GM21381 (cell line): ENCODE measurements around the gene CLIP1.
A peak's percentile ranks its signal among the peaks of the same experiment; 100 is the strongest.
"Not testable (repeated sequence)": the region's sequence is repeated elsewhere in the genome, so short reads cannot be mapped to it uniquely, and the experiment has no call there.

Experiments used
- ATAC-seq: cut with Tn5 transposase; IDR thresholded peaks from one replicate; pipeline ENCODE4 v1.9.1; 2021; ENCODE audit warnings: mild to moderate bottlenecking, moderate library complexity; ENCODE audit not compliant: unreplicated experiment

The CLIP1 gene

DNA sequence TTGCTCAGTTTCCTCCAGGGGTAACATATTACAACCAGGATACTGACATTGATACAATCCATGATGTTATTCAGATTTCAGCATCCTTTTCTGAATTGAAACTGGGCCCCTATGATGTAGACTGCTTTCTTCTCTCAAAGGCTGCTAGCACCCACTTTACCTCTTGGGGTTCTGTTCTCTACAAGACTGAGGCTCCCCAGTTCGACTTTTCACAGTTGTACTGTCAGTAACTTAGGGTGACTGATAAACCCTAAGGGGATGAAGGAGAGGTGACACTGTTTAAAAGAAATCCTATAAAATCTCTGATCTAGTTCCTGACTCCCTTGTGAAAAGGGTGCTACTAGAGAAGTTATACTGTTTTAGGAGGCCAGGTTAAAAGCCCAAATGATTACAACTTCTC lies 157.0 kb downstream of the CLIP1 start:
- no peak for ATAC-seq

DNA sequence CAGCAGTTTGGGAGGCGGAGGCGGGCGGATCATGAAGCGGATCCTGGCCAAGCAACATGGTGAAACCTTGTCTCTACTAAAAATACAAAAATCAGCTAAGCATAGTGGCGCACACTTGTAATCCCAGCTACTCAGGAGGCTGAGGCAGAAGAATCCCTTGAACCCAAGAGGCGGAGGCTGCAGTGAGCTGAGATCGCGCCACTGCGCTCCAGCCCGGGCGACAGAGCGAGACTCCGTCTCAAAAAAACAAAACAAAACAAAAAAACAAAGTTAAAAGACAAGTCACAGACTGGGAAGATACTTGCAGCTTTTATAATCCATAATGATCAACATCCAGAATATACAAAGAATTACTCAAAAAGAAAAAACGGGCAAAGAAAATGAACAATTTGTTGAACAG lies 161.7 kb downstream of the CLIP1 start:
- ATAC-seq, result not testable (repeated sequence)

DNA sequence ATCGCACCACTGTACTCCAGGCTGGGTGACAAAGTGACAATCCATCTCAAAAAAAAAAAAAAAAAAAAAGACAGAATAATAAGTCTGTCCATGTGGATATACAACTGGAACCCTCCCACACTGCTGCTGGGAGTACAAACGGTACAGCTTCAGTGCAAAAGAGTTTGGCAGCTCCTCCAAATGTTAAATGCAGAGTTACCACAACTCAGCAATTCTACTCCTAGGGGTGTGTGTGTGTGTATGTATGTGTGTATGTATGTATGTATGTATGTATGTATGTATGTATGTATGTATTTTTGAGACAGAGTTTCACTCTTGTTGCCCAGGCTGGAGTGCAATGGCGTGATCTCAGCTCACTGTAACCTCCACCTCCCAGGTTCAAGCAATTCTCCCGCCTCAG lies 163.5 kb downstream of the CLIP1 start:
- ATAC-seq, result not testable (repeated sequence)

DNA sequence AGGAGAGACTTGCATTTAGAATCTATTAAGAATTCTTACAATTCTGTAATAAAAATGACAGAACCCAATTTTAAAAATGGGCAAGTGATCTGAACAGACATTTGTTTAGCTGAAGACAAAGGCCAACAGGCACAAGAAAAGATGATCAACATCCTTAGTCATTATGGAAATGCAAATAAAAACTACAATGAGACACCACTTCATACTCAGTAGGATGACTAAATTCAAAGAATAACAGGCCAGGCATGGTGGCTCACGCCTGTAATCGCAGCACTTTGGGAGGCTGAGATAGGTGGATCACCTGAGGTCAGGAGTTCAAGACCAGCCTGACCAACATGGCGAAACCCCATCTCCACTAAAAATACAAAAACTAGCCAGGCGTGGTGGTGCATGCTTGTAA lies 164.0 kb downstream of the CLIP1 start:
- ATAC-seq, result not testable (repeated sequence)

DNA sequence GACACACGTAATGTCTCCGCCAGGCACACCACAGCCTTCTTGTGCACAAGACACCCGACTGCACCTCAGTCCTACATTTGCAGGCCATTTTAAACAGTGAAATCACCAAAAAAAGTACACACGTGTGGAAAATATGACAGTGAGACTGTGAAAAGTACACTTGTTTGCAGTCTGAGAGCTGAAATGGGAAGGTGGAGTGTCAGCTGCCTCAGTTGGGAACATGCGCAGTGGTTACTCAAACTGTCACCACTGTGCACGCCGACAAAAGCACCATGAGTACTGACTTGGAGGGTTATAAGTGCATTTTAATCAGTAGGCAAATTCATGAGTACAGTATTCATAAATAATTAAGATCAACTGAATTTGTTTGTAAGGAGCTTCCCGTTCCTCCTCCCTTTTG lies 171.9 kb downstream of the CLIP1 start:
- ATAC-seq, result no peak

DNA sequence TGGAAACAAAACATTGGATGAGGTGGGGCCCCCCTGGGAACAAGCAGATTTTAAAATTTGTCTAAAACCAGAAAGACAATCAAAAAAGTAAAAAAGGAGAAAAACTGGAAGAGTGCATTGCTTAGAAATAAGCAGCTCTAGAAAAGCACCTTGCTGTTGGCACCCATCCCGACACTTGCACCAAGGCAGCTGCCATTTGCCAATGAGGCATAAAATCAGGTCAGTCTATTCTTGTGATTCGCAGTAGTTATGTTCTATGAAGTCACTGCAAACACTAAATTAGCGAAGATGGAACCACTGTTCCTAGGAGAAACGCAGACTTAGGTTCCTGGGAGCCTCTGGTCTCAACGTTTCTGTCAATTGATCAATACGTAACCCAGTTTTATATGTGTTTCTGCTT lies 172.4 kb downstream of the CLIP1 start:
- no peak for ATAC-seq

DNA sequence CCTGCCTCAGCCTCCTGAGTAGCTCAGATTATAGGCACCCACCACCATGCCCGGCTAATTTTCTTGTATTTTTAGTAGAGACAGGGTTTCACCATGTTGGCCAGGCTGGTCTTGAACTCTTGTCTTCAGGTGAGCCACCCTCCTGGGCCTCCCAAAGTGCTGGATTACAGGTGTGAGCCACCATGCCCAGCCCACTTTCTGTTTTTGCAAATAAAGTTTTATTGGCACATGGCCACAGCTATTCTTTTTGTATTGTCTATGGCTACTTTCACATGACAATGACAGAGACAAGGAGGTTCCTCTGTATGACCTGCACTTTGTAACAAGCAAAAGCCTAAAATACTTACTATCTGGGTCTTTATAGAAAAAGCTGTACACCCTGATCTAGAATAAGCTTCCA lies 176.9 kb downstream of the CLIP1 start:
- no peak for ATAC-seq

DNA sequence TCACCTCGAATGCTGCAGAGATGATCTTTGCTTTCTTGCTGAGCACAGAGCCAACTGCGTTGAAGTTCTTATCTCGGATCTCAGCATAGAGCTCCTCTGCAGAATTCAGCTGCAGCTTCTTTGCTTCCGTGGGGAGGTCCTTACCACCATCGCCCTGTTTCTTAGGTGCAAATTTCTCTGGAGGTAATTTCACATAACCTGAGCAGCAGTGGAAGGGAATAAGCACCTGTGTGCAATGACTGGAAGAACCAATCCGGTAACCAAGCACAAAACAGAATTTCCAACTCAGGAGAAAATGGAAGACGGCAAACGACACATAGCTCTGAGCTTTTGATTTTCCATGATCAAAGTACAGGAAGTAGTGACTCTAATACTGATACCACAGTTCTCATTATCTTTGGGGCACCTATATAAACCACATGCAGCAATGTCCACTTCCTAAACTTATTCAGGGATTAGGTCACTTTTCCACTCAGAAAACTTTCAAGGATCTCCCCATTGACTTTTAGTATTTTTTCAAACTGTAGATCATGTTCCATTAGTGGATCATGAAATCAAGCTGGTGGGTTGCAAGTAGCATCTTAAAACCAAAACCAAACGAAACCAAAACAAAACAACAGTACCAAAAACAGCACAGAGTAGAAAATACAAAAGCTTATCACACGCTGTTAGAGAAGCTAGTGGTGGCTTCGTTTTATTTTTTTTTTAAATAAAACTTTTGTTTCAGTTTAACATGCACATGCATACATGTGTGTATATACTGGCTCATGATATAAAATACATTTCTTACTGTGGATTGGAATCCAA lies 177.7 kb downstream of the CLIP1 start:
- no peak for ATAC-seq

DNA sequence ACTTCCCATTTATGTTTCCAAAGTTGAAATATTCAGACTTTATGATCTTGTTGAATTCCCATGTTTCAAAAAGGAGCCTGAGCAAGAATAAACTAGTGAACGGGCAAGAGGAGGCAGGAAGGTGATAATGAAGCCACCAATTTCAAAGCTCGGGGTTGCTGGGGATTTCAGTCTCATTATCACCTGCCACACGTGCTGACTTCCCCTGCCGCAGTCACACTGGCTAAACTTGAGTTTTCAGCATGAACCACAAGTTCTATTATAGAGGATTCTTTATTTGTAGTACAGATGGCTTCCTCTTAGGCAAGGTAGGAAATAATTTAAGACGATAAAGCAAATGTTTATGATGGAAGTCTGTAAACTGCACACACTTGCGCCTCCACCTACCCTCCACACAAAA lies 178.5 kb downstream of the CLIP1 start:
- ATAC-seq, result no peak

DNA sequence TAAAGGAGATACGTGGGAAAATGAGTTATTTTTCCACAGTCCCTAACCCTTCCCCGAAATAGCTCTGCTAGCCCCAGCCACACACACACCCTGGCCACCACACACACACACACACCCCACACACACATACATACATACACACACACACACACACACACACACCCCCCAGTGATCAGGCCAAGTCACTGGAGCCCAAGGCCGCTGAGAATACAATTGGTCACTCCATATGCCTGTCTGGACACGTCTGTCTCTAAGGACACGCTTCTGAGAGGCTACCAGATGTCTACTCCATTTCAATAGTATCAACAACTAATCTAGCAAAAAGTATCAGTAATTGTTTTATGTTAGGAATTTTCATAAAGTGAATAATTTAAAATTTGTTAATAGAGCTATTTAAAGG lies 183.6 kb downstream of the CLIP1 start:
- ATAC-seq, result no peak

DNA sequence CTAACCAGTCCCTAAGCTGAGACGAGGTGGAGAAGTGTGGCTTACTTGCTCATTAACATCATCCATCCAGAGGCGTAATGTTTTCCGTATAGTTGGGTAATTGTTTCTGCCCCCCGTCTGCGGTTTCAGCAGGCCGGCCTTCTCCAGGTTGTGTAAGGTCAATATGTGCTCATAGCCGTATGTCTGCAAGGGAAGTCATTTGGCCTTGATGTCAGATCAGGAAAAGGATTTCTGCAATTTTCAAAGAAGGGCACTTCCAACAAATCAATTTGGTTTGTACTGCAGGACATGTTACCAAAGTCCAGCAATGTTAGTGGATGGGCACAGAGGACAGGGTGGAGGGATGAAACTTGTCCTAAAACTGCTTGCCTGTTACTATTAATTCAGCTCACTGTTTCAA lies 186.7 kb downstream of the CLIP1 start:
- no peak for ATAC-seq

DNA sequence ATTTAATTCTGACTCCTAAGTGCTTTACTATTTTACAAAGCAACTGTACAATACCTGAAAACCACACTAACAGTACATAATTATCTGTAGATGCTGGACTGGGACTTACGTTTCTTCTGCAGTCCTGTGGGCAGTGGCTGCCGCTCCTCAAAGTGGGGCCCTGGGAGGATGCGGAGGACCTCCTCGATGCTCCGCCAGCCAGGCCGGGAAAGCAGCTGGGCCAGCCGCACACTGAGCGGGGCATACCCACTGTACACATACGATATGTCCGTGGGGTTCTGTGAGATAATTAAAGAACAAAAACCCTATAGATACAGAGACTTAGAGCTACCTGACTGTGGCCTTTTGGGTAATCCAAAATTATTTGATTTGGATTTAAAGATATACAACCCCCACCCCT lies 189.8 kb downstream of the CLIP1 start:
- no peak for ATAC-seq

DNA sequence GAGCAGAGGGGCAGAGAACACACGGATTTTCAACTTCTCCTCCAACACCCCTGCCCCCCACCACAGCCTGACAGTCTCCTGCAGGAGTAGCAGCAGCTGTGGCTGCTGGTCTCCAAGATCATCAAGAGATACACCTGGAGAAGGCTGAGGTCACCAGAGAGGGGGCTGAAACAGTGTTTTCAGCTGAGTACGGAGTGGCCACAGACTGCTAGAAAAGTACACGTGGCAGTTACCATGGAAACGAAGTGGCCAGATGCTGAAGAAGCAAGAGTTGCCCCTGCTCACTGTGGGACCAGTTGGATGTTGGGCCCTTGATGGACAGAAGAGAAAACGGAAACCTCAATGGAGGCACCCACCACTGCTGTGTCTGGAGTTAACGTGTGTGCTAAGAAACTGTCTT lies 191.7 kb downstream of the CLIP1 start:
- ATAC-seq, result no peak

DNA sequence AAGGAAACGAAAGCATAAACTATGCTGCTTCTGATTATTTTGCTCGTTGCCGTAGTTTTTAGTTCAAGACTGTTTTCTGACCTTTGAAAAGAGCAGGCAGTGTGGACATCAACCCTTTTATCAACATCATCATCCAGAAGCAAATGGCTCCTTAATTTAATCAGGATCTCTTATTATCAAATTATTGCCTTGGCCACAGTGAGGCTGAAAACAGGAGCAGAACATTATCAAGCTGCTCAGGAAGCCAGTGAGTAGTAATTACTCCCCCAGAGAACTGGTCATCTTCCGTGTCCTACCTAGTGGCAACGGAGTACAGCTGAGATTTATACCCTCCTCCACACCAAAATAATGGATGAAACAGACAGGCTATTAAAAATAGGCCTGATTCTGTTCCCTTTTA lies 194.4 kb downstream of the CLIP1 start:
- no peak for ATAC-seq

DNA sequence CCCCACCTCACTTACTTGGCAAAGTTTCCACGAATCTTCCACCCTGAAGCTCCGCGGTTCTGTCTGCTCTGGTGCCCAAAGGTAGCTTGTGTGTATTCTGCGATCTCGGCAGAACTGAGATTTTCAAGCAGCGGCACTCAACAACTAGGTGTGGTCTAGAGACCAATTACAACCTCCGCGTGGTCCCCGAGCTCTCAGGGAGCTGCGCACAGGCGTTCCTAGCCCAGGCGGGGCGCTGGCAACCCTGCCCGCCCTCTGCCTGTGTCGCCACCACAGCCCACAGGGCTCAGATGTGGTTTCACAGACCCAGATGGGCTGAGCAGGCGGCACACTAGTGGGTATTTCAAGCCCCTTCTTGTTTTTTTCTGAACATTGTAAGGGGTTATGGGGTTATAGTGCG lies 195.1 kb downstream of the CLIP1 start:
- ATAC-seq, result no peak

DNA sequence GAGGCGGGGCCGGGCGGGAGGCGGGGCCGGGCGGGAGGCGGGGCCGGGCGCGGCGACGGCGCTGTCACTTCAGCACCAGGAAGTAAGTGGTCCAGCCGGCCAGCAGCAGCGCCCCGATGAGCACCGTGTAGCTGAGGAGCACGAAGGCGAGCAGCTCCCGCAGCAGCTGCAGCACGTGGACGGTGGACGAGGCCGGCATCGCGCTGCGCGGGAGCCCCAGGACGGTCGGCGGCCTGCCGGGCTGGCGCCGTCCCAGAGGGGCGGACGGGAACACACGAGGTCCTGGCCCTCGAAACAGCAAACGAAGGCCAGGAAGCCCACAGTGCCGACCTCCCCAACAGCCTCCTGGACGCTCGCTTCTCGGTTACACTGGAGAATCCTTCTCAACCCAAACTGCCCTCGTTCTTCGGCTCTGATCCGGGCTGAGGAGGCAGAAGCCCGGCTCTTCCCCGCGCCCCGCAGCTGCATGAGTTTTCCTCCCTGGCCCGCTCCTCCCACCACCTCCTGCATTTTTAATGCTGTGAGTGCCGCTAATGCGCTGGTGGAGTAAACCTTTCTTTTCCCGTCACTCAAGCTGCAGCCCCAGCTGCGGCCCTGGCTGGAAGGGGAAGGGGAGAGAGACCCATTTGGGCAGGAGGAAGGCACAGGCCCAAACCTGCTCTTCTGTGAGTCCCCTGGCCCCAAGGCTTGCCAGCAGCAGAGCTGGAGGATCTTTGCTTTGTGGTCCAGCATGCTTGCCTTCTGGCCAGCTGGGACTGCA lies 195.9 kb downstream of the CLIP1 start:
- ATAC-seq, result no peak

DNA sequence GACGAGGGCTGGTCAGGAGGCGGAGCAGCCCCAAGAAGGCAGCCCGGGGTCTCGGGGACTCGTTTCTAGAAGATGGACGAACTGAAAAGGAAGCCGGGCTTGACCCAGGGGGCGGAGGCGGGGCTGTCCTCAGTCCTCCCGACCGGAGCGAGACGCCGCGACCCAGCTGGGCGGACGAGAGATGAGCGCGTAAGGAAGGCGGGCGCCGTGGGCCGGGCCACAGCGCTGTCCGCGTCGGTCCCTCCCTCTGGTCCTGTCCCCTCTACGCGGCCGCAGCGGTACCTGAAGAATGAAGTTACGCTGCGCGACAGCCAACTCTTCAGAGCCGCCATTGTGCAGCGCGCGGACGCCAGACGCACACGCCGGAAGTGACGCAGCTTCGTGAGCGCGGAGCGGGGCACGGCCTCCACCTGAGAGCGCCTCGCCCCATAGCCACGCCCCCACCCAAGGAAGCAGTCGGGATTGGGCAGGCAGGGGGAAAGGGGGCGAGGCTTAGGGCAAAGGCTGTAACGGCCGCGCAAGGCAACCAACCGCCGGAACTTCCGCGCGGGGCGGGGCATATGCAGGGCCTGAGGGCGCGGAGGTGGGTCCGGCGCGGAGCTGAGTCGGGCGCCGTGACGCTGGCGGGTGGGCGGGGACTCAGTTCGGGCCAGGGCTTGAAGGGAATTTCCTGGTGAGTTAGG lies 196.6 kb downstream of the CLIP1 start, which contains the start of gene DIABLO:
Gene DIABLO (minus strand): TSS at position 370 of the 683 bp plus-strand sequence. CDS start 38 bp downstream, at position 332.
- peak; percentile 92 for ATAC-seq
